Fibroblast of lung (primary cell): ENCODE results near the gene SUN5. TPM values are rescaled to one million over a fixed set of nuclear protein-coding genes. Genes with fewer than 3 reads are reported as not detected.

Experiments
- DNase-seq, 2 donors: peaks; one replicate each; pipeline versions ENCODE4 v3.0.0 to v3.0.0-alpha.2; 2010; ENCODE audit warnings: low read depth in 2 of 2
- H2AFZ ChIP-seq: 2 replicates; pipeline ENCODE4 v1.5.1; 2012; ENCODE audit warnings: low read length, control low read depth, inconsistent platforms
- H3K27ac ChIP-seq: 2 replicates; pipeline ENCODE4 v1.5.1; 2011; ENCODE audit warnings: low read length, control low read depth; ENCODE audit not compliant: insufficient read depth
- H3K27me3 ChIP-seq: 2 replicates; pipeline ENCODE4 v1.5.1; 2011; ENCODE audit warnings: mild to moderate bottlenecking, low read length; ENCODE audit not compliant: control insufficient read depth, insufficient read depth
- H3K36me3 ChIP-seq: 2 replicates; pipeline ENCODE4 v1.5.1; 2011; ENCODE audit warnings: low read length; ENCODE audit not compliant: control insufficient read depth, insufficient read depth
- H3K4me1 ChIP-seq: 2 replicates; pipeline ENCODE4 v1.5.1; 2011; ENCODE audit warnings: low read length; ENCODE audit not compliant: control insufficient read depth, insufficient read depth; ENCODE audit errors: extremely low read depth
- H3K4me2 ChIP-seq: 2 replicates; pipeline ENCODE4 v1.5.1; 2011; ENCODE audit warnings: low read length, control low read depth; ENCODE audit not compliant: insufficient read depth; ENCODE audit errors: extremely low read depth
- H3K4me3 ChIP-seq, 4 experiments: fragments of 200-600 bp in 1 of 4; sonication (generic) in 1 of 4; replicated peaks in 1 of 4; 2 replicates each; pipeline ENCODE4 v1.5.1; 2011 to 2016; ENCODE audit warnings: low read length in 4 of 4, low read depth in 3 of 4, mild to moderate bottlenecking in 3 of 4, control low read depth in 2 of 4, inconsistent platforms in 1 of 4, mixed read lengths in 1 of 4; ENCODE audit not compliant: insufficient read depth in 1 of 4; ENCODE audit errors: control extremely low read depth in 1 of 4
- H3K79me2 ChIP-seq: 2 replicates; pipeline ENCODE4 v1.5.1; 2012; ENCODE audit warnings: mild to moderate bottlenecking, low read length, inconsistent platforms; ENCODE audit not compliant: control insufficient read depth, insufficient read depth
- H3K9ac ChIP-seq: 2 replicates; pipeline ENCODE4 v1.5.1; 2011; ENCODE audit warnings: mild to moderate bottlenecking, low read length, control low read depth; ENCODE audit not compliant: insufficient read depth
- H3K9me3 ChIP-seq: 2 replicates; pipeline ENCODE4 v1.5.1; 2012; ENCODE audit warnings: low read depth, low read length; ENCODE audit not compliant: control insufficient read depth, insufficient read depth
- H4K20me1 ChIP-seq: 2 replicates; pipeline ENCODE4 v1.5.1; 2011; ENCODE audit warnings: low read length; ENCODE audit not compliant: control insufficient read depth, insufficient read depth; ENCODE audit errors: extremely low read depth
- EZH2 ChIP-seq: IDR thresholded peaks from 2 replicates; pipeline ENCODE4 v1.5.1; 2012; ENCODE audit warnings: low read length, control low read depth, mild to moderate bottlenecking; ENCODE audit errors: missing control alignments
- polyA plus RNA-seq, 2 donors: library from polyadenylated mRNA; depleted of rRNA in 1 of 2; stranded (reverse) in 1 of 2; unstranded in 1 of 2; fragments of >200 nt; gene quantifications; 2 replicates each; pipeline ENCODE4 v1.2.1, GENCODE V29; 2011 to 2012; ENCODE audit warnings: missing spikeins in 1 of 2
- total RNA-seq: library from RNA; depleted of rRNA; stranded (reverse); fragments of >200 nt; gene quantifications from 2 replicates; pipeline ENCODE4 v1.2.1, GENCODE V29; 2014
- TF ChIP-seq, protein P1 (sequence below), 2 donors: IDR thresholded peaks in 1 of 2; conservative IDR thresholded peaks in 1 of 2; 1 replicate in 1 of 2; 2 replicates in 1 of 2; pipeline ENCODE4 v1.5.1; 2011 to 2012; ENCODE audit warnings: low read length in 2 of 2, control low read depth in 1 of 2, inconsistent platforms in 1 of 2, low read depth in 1 of 2, mild to moderate bottlenecking in 1 of 2

SUN5 gene
- total and polyA plus RNA-seq, 2 donors (not counting 1 experiment from before 2014, with no cell fraction given), result not detected

DNA sequence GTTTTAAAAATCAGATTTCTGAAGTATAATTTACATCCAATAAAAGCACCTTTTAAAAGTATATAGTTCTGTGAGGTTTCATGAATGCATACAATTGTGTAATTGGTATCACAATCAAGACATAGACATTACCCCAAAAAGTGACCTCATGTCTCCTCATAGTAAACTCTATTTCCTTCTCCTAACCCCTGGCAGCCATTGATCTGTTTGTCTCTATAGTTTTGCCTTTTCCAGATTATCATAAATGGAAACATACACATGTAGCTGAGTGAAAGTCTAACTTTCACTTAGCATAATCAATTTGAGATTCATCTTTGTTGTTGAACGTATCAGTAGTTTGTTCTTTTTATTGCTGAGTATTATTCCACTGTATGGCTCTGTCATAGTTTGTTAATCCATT lies 57.6 kb downstream of the SUN5 start:
- peaks cover 2% of the 10 kb centered on the region for H4K20me1 ChIP-seq
- H3K27ac ChIP-seq, result no peak overlapping the region
- H3K36me3 ChIP-seq, result no peaks in the 10 kb centered on the region
- no peak for DNase-seq
- no peaks in the 10 kb centered on the region for H3K4me1 ChIP-seq
- no peaks in the 10 kb centered on the region for H3K79me2 ChIP-seq
- no peak overlapping the region for H3K4me3 ChIP-seq
- no peaks in the 10 kb centered on the region for H3K9me3 ChIP-seq
- TF ChIP-seq EZH2, result no peak
- H3K4me2 ChIP-seq, result no peak overlapping the region
- H3K27me3 ChIP-seq, result peaks cover 6% of the 10 kb centered on the region
- H2AFZ ChIP-seq, result no peak overlapping the region
- no peak overlapping the region for H3K9ac ChIP-seq

DNA sequence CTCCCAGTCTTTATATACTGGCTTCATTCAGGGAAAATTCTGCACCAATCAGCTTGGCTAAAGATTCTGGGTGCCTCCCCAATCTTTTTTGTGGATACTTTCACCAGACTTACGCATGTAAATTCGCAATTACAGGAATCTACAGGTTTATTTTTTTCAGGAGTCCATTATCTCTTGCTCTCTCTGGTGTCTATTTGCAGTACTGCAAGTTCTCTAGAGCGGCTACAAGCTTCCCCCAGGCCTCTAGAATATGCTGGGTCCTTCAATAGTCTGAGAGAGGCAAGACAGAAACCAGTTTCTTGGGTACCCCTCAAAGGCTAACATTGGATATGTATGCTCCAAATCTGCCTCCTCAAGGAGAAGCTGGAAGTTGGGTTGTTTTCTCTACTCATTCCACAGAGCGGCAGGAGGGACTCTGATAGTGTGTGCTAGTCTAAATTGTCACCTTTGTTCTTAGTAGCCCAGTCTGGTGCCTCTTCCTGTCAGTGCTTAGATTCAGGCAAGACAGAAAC lies 58.5 kb downstream of the SUN5 start:
- no peaks in the 10 kb centered on the region for H3K9me3 ChIP-seq
- no peak overlapping the region for H3K9ac ChIP-seq
- no peak overlapping the region for H3K4me2 ChIP-seq
- H2AFZ ChIP-seq, result no peak overlapping the region
- no peak overlapping the region for H3K27ac ChIP-seq
- H3K36me3 ChIP-seq, result no peaks in the 10 kb centered on the region
- peaks cover 2% of the 10 kb centered on the region for H4K20me1 ChIP-seq
- H3K27me3 ChIP-seq, result peaks cover 6% of the 10 kb centered on the region
- H3K4me1 ChIP-seq, result no peaks in the 10 kb centered on the region
- TF ChIP-seq, protein P1, sequence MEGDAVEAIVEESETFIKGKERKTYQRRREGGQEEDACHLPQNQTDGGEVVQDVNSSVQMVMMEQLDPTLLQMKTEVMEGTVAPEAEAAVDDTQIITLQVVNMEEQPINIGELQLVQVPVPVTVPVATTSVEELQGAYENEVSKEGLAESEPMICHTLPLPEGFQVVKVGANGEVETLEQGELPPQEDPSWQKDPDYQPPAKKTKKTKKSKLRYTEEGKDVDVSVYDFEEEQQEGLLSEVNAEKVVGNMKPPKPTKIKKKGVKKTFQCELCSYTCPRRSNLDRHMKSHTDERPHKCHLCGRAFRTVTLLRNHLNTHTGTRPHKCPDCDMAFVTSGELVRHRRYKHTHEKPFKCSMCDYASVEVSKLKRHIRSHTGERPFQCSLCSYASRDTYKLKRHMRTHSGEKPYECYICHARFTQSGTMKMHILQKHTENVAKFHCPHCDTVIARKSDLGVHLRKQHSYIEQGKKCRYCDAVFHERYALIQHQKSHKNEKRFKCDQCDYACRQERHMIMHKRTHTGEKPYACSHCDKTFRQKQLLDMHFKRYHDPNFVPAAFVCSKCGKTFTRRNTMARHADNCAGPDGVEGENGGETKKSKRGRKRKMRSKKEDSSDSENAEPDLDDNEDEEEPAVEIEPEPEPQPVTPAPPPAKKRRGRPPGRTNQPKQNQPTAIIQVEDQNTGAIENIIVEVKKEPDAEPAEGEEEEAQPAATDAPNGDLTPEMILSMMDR (conservative IDR thresholded peaks at IDR 0.05 in 1 of 2, IDR thresholded peaks at IDR 0.05 in 1 of 2; ENCODE audit: low read depth in 1 of 2, low read length in 2 of 2), result peak; percentile 60 to 64
- TF ChIP-seq EZH2, result no peak
- no peak overlapping the region for H3K4me3 ChIP-seq
- DNase-seq, result peak; percentile 7 to 34
- no peaks in the 10 kb centered on the region for H3K79me2 ChIP-seq

DNA sequence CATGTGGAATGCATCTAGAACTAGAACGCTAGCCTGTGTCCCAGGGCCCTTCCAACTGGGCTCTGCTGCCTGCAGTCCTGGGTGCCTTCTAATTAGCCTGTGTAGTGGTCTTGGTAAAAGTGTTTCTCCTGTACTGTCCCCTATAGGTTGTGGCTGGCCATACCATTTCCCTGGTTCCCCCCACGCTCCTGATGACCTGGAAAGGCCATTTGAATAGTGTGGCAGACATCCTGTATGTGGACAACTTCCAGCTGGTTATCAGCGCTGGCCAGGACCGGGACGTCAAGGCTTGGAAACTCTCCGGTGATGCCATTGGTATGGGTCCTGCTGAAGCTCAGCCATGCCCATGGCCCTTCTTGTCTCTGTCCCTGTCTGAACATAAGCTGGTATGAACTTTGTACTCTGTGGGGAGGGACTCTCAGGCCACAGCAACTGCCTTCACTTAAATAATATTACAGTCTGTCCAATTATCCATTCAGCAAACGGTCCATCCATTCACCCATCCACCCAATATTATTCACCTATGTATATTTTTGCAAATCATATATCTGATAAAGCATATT lies 60.7 kb downstream of the SUN5 start:
- TF ChIP-seq, protein P1 (conservative IDR thresholded peaks at IDR 0.05 in 1 of 2, IDR thresholded peaks at IDR 0.05 in 1 of 2; ENCODE audit: low read depth in 1 of 2, low read length in 2 of 2), result no peak
- TF ChIP-seq EZH2, result no peak

More for the DNA sequence above, 60.7 kb downstream of the SUN5 start:
- no peak for DNase-seq
- H3K27me3 ChIP-seq, result peaks cover 5% of the 10 kb centered on the region
- no peaks in the 10 kb centered on the region for H3K9me3 ChIP-seq
- no peaks in the 10 kb centered on the region for H4K20me1 ChIP-seq
- no peaks in the 10 kb centered on the region for H3K36me3 ChIP-seq
- no peak overlapping the region for H3K4me2 ChIP-seq
- no peak overlapping the region for H3K4me3 ChIP-seq
- no peak overlapping the region for H2AFZ ChIP-seq
- H3K27ac ChIP-seq, result no peak overlapping the region
- no peaks in the 10 kb centered on the region for H3K4me1 ChIP-seq
- no peak overlapping the region for H3K9ac ChIP-seq
- no peaks in the 10 kb centered on the region for H3K79me2 ChIP-seq
